ENCODE results near the gene MACROD2. TPM values are rescaled to one million over a fixed set of nuclear protein-coding genes. Genes with fewer than 3 reads are reported as not detected.

MACROD2 gene
- total RNA-seq, 5 donors from 2014 or later (not counting 1 experiment from before 2014, with no cell fraction given): 0.23 to 1.3 (median 0.51) TPM; not detected in 2

- no peaks in the 10 kb centered on the region for H3K27me3 Mint-ChIP-seq
- Histone ChIP-seq H3K36me3 (ENCODE audit: control insufficient read depth in 2 of 2, extremely low read depth in 1 of 2, insufficient read depth in 1 of 2, low read length in 1 of 2) (no peaks in the 10 kb centered on the region), H3K4me1 (ENCODE audit: control insufficient read depth in 1 of 2, extremely low read depth in 1 of 2, insufficient read depth in 2 of 2, low read length in 2 of 2) (no peaks in the 10 kb centered on the region), H3K27me3 (replicated peaks in 1 of 2; ENCODE audit: control insufficient read depth in 2 of 2, extremely low read depth in 1 of 2, insufficient read depth in 2 of 2, low read length in 1 of 2) (no peaks in the 10 kb centered on the region), H3K4me3 (ENCODE audit: control insufficient read depth in 1 of 2, extremely low read depth in 1 of 2, low read length in 1 of 2) (no peak overlapping the region), H3K27ac (ENCODE audit: low read length) (no peak overlapping the region), H3K9me3 (no peaks in the 10 kb centered on the region)
- DNase-seq (no peak), ATAC-seq (replicated peaks in 1 of 4) (no peak)
- no peaks in the 10 kb centered on the region for H3K36me3 Mint-ChIP-seq
- H3K9me3 Mint-ChIP-seq: peaks cover 4 to 28% (median 13%) of the 10 kb centered on the region in 3 donors
- ChIA-PET POLR2A (no interaction called here), CTCF (no interaction called here)
- no peaks in the 10 kb centered on the region for H3K4me1 Mint-ChIP-seq
- 83% methylated on average over 1 of the region's 3 CpGs for WGBS (ENCODE audit: insufficient coverage)
- H3K4me3 Mint-ChIP-seq: no peak overlapping the region
- H3K27ac Mint-ChIP-seq: no peak overlapping the region
Observed at GRCh38 chr20:16064989-16065707, 2069.8 kb downstream of the MACROD2 start.

DNA sequence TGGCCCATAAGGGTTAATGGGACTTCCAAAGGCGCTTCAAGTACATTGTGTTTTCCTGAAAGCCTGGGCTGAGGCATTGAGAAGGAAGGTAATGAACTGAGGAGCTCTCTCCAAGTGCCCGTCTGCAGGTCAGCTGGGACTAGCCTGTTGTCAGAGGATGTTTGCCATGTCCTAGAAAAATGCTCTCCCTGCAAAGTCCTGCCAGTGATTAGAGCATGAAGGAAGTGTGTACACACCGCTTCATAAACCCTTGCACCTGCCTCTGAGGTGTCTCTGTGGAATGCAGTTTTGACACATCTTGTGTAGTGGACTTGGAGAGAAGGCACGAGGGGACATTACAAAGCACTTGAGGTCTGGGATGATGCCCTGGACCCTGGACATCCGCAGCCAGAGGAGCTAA is 2071.3 kb downstream of the MACROD2 start:
- H3K27ac Mint-ChIP-seq: no peak overlapping the region
- ATAC-seq (replicated peaks in 1 of 4) (no peak), DNase-seq (no peak)
- no peaks in the 10 kb centered on the region for H3K36me3 ChIP-seq (ENCODE audit: control insufficient read depth in 2 of 2, extremely low read depth in 1 of 2, insufficient read depth in 1 of 2, low read length in 1 of 2)
- H3K4me3 ChIP-seq (ENCODE audit: control insufficient read depth in 1 of 2, extremely low read depth in 1 of 2, low read length in 1 of 2): no peak overlapping the region
- H3K4me3 Mint-ChIP-seq: no peak overlapping the region
- WGBS (ENCODE audit: insufficient coverage): 84% methylated on average over 3 of the region's 5 CpGs
- no peaks in the 10 kb centered on the region for H3K36me3 Mint-ChIP-seq
- no peaks in the 10 kb centered on the region for H3K9me3 ChIP-seq
- no peaks in the 10 kb centered on the region for H3K4me1 Mint-ChIP-seq
- no peaks in the 10 kb centered on the region for H3K27me3 ChIP-seq (replicated peaks in 1 of 2; ENCODE audit: control insufficient read depth in 2 of 2, extremely low read depth in 1 of 2, insufficient read depth in 2 of 2, low read length in 1 of 2)
- no peak overlapping the region for H3K27ac ChIP-seq (ENCODE audit: low read length)
- ChIA-PET CTCF (no interaction called here), POLR2A (no interaction called here)
- peaks cover 4 to 35% (median 16%) of the 10 kb centered on the region in 3 donors for H3K9me3 Mint-ChIP-seq
- H3K4me1 ChIP-seq (ENCODE audit: control insufficient read depth in 1 of 2, extremely low read depth in 1 of 2, insufficient read depth in 2 of 2, low read length in 2 of 2): no peaks in the 10 kb centered on the region
- H3K27me3 Mint-ChIP-seq: no peaks in the 10 kb centered on the region

DNA sequence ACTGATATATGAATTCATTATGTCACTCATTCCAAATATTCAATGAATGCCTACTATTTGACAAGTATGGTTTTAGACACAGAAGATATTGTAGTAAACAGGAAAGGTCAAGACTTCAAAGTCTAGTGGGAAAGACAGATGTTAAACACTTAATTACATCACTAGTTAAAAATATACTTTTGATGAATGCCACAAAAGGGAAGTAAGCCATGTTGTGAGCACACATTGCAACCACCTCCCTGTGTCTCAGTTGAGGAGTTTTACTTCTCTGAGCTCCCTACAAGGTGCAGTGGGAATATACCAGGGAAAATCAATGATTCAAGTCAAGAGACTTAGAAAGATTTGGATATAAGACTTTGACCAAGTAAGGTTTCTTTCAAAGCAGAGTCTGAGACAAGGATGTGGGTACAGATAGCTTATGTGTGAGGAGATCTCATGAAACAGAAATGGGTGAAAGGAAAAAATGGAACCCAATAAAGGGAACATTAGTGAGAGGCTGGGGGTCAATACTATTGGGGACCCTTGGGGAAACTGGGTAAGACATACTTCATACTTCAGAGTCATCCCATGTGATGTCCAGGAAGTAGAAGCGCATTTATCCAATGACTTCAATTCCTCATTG is 2074.2 kb downstream of the MACROD2 start:
- Histone ChIP-seq H3K27me3 (replicated peaks in 1 of 2; ENCODE audit: control insufficient read depth in 2 of 2, extremely low read depth in 1 of 2, insufficient read depth in 2 of 2, low read length in 1 of 2) (no peaks in the 10 kb centered on the region), H3K4me3 (ENCODE audit: control insufficient read depth in 1 of 2, extremely low read depth in 1 of 2, low read length in 1 of 2) (no peak overlapping the region), H3K9me3 (no peaks in the 10 kb centered on the region), H3K36me3 (ENCODE audit: control insufficient read depth in 2 of 2, extremely low read depth in 1 of 2, insufficient read depth in 1 of 2, low read length in 1 of 2) (no peaks in the 10 kb centered on the region), H3K4me1 (ENCODE audit: control insufficient read depth in 1 of 2, extremely low read depth in 1 of 2, insufficient read depth in 2 of 2, low read length in 2 of 2) (no peaks in the 10 kb centered on the region), H3K27ac (ENCODE audit: low read length) (no peak overlapping the region)
- no CpG with 5 or more reads among the region's 1 CpG for WGBS (ENCODE audit: insufficient coverage)
- Mint-ChIP-seq H3K4me1 (no peaks in the 10 kb centered on the region), H3K4me3 (no peak overlapping the region), H3K36me3 (no peaks in the 10 kb centered on the region), H3K9me3 (peaks cover 4 to 34% (median 19%) of the 10 kb centered on the region in 3 donors), H3K27ac (peak overlapping the region in 1 of 2 donors; percentile 6), H3K27me3 (no peaks in the 10 kb centered on the region)
- POLR2A ChIA-PET: no interaction called here
- DNase-seq: no peak
- ATAC-seq (replicated peaks in 1 of 4): no peak
- CTCF ChIA-PET: no interaction called here

DNA sequence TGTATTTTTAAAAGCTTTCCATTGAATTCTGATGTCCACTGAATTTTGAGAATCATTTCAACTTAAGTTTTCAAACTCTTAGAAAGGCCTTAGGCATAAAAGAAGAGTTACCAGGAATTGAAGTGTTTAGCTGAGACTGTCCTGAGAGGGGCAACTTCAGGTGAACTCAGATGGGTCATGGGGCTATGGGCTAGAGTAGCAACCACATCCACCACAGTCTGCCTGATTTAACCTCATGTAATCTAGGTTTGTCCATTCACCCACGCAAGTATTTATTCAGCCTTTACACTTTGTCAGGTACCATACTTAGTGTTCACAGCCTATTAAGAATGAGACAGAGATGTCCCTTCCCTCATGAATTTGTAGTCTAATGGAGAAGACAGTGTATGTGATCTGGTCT is 2076.9 kb downstream of the MACROD2 start:
- Mint-ChIP-seq H3K27ac (no peak overlapping the region), H3K27me3 (no peaks in the 10 kb centered on the region), H3K9me3 (peaks cover 4 to 42% (median 25%) of the 10 kb centered on the region in 3 donors), H3K4me1 (no peaks in the 10 kb centered on the region), H3K4me3 (no peak overlapping the region), H3K36me3 (peaks cover 3% of the 10 kb centered on the region)
- H3K4me1 ChIP-seq (ENCODE audit: control insufficient read depth in 1 of 2, extremely low read depth in 1 of 2, insufficient read depth in 2 of 2, low read length in 2 of 2): no peaks in the 10 kb centered on the region
- H3K27me3 ChIP-seq (replicated peaks in 1 of 2; ENCODE audit: control insufficient read depth in 2 of 2, extremely low read depth in 1 of 2, insufficient read depth in 2 of 2, low read length in 1 of 2): no peaks in the 10 kb centered on the region
- no peak overlapping the region for H3K27ac ChIP-seq (ENCODE audit: low read length)
- no CpG with 5 or more reads among the region's 1 CpG for WGBS (ENCODE audit: insufficient coverage)
- H3K9me3 ChIP-seq: no peaks in the 10 kb centered on the region
- ATAC-seq (replicated peaks in 1 of 4): no peak
- H3K4me3 ChIP-seq (ENCODE audit: control insufficient read depth in 1 of 2, extremely low read depth in 1 of 2, low read length in 1 of 2): no peak overlapping the region
- CTCF ChIA-PET: no interaction called here
- POLR2A ChIA-PET: no interaction called here
- DNase-seq: no peak
- H3K36me3 ChIP-seq (ENCODE audit: control insufficient read depth in 2 of 2, extremely low read depth in 1 of 2, insufficient read depth in 1 of 2, low read length in 1 of 2): no peaks in the 10 kb centered on the region

DNA sequence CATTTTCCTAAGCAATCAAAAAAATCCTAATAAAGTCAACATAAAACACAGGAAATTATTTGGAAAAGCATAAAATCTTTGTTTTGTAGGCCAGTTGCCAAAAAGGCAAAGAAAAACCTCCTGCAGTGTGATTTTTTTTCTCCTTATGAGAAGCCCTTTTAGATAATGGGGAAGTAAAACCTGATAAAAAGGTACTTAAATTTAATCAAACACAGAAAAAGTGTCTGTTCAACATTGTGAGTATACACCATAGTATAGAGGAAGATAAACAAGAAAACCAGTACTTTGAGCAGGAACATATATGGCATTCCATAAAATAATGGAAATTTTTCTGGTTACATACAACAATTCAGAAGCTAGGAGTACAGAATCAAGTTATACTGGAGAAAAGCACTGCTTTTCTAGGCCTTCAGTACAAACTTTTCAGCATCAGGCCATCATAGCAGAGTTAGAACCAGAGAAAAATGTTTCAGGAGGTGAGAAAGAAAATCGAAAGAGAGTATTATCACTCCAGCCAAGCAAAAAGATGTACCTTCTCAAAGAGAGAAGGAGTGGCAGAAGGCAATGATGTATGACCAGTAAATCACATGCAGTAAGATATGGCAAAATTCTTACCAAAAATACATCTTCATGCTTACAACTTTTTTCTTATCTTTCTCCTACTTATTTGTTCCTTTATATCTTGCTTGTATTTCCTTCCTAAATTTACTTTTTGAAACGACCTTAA is 2083.0 kb downstream of the MACROD2 start:
- ChIA-PET POLR2A (no interaction called here), CTCF (no interaction called here)
- ATAC-seq (replicated peaks in 1 of 4) (no peak), DNase-seq (no peak)
- Mint-ChIP-seq H3K27ac (no peak overlapping the region), H3K36me3 (peaks cover 3% of the 10 kb centered on the region), H3K27me3 (peaks cover 0 to 1% of the 10 kb centered on the region in 2 donors), H3K4me3 (no peak overlapping the region), H3K9me3 (peaks cover 4 to 19% (median 13%) of the 10 kb centered on the region in 3 donors), H3K4me1 (peaks cover 0 to 3% (median 0%) of the 10 kb centered on the region in 3 donors)
- WGBS (ENCODE audit: insufficient coverage): no CpG with 5 or more reads among the region's 2 CpGs
- Histone ChIP-seq H3K27me3 (replicated peaks in 1 of 2; ENCODE audit: control insufficient read depth in 2 of 2, extremely low read depth in 1 of 2, insufficient read depth in 2 of 2, low read length in 1 of 2) (peaks cover 0 to 7% of the 10 kb centered on the region in 2 experiments), H3K4me3 (ENCODE audit: control insufficient read depth in 1 of 2, extremely low read depth in 1 of 2, low read length in 1 of 2) (no peak overlapping the region), H3K36me3 (ENCODE audit: control insufficient read depth in 2 of 2, extremely low read depth in 1 of 2, insufficient read depth in 1 of 2, low read length in 1 of 2) (no peaks in the 10 kb centered on the region), H3K9me3 (no peaks in the 10 kb centered on the region), H3K4me1 (ENCODE audit: control insufficient read depth in 1 of 2, extremely low read depth in 1 of 2, insufficient read depth in 2 of 2, low read length in 2 of 2) (no peaks in the 10 kb centered on the region), H3K27ac (ENCODE audit: low read length) (no peak overlapping the region)

- POLR2A ChIA-PET: no interaction called here
- Mint-ChIP-seq H3K4me3 (no peak overlapping the region), H3K9me3 (peaks cover 4 to 11% (median 8%) of the 10 kb centered on the region in 3 donors), H3K36me3 (peaks cover under 1% of the 10 kb centered on the region), H3K4me1 (peaks cover 0 to 3% (median 0%) of the 10 kb centered on the region in 3 donors), H3K27me3 (peaks cover 0 to 1% of the 10 kb centered on the region in 2 donors), H3K27ac (no peak overlapping the region)
- H3K9me3 ChIP-seq: no peaks in the 10 kb centered on the region
- DNase-seq (no peak), ATAC-seq (replicated peaks in 1 of 4) (no peak)
- no peak overlapping the region for H3K4me3 ChIP-seq (ENCODE audit: control insufficient read depth in 1 of 2, extremely low read depth in 1 of 2, low read length in 1 of 2)
- H3K36me3 ChIP-seq (ENCODE audit: control insufficient read depth in 2 of 2, extremely low read depth in 1 of 2, insufficient read depth in 1 of 2, low read length in 1 of 2): no peaks in the 10 kb centered on the region
- CTCF ChIA-PET: no interaction called here
- H3K27me3 ChIP-seq (replicated peaks in 1 of 2; ENCODE audit: control insufficient read depth in 2 of 2, extremely low read depth in 1 of 2, insufficient read depth in 2 of 2, low read length in 1 of 2): peaks cover 0 to 7% of the 10 kb centered on the region in 2 experiments
- H3K4me1 ChIP-seq (ENCODE audit: control insufficient read depth in 1 of 2, extremely low read depth in 1 of 2, insufficient read depth in 2 of 2, low read length in 2 of 2): no peaks in the 10 kb centered on the region
- no CpG with 5 or more reads among the region's 1 CpG for WGBS (ENCODE audit: insufficient coverage)
- H3K27ac ChIP-seq (ENCODE audit: low read length): no peak overlapping the region
Observed at GRCh38 chr20:16081421-16081820, 2086.1 kb downstream of the MACROD2 start.

Measured in T-cell (primary cell).